MM.1S (cell line): ENCODE measurements around the gene FCGBP.

ENCODE experiments used
- CTCF ChIP-seq: fragments of 300-600 bp; sonication (generic); IDR thresholded peaks from 2 replicates; pipeline ENCODE4 v1.5.1; 2016; ENCODE audit warnings: antibody characterized with exemption, low read length, mixed read lengths
- EZH2 ChIP-seq: fragments of 300-600 bp; sonication (generic); optimal IDR thresholded peaks from 2 replicates; pipeline ENCODE3; 2017; ENCODE audit warnings: low read depth, mild to moderate bottlenecking, antibody characterized with exemption, low read length, mixed read lengths
- EZH2phosphoT487 ChIP-seq: fragments of 300-600 bp; sonication (generic); IDR thresholded peaks from 2 replicates; pipeline ENCODE4 v1.6.1; 2018; ENCODE audit warnings: antibody characterized with exemption, low read length

- TF ChIP-seq CTCF (no peak), EZH2phosphoT487 (no peak), EZH2 (no peak)
Measured at GRCh38 chr19:39941615-39942365, 7.4 kb upstream of the FCGBP start.
